Stimulated activated CD8-positive, alpha-beta memory T cell treated with anti-CD3 and anti-CD28 coated beads, Interleukin-15, amount 100 ng/mL, for 4 hours (primary cell): Measurements from ENCODE around the gene WDR7.

Experiments used
- DNase-seq, 2 donors: peaks; one replicate each; pipeline ENCODE4 v3.0.0-alpha.2; 2020; ENCODE audit warnings: low read depth in 2 of 2

Gene WDR7

GRCh38 chr18:56722518-56722917 is 71.4 kb downstream of the WDR7 start:
- no peak for DNase-seq

- DNase-seq = no peak
Observed at GRCh38 chr18:56723068-56723467, 71.9 kb downstream of the WDR7 start.

GRCh38 chr18:56723706-56724105 is 72.5 kb downstream of the WDR7 start:
- no peak for DNase-seq

- DNase-seq = no peak
Observed at GRCh38 chr18:56726906-56727305, 75.7 kb downstream of the WDR7 start.

- DNase-seq = no peak
Observed at GRCh38 chr18:56727399-56727798, 76.2 kb downstream of the WDR7 start.

- DNase-seq = no peak
Observed at GRCh38 chr18:56728741-56729140, 77.6 kb downstream of the WDR7 start.

- no peak for DNase-seq
Observed at GRCh38 chr18:56738184-56738583, 87.0 kb downstream of the WDR7 start.

GRCh38 chr18:56739731-56740130 is 88.6 kb downstream of the WDR7 start:
- no peak for DNase-seq

- no peak for DNase-seq
Observed at GRCh38 chr18:56740645-56741044, 89.5 kb downstream of the WDR7 start.

GRCh38 chr18:56741685-56742084 is 90.5 kb downstream of the WDR7 start:
- DNase-seq = no peak

GRCh38 chr18:56743115-56743514 is 92.0 kb downstream of the WDR7 start:
- no peak for DNase-seq

- no peak for DNase-seq
Observed at GRCh38 chr18:56747032-56747658, 96.0 kb downstream of the WDR7 start.

- no peak for DNase-seq
Observed at GRCh38 chr18:56747857-56748256, 96.7 kb downstream of the WDR7 start.

- no peak for DNase-seq
Observed at GRCh38 chr18:56748698-56749268, 97.6 kb downstream of the WDR7 start.

GRCh38 chr18:56756966-56757365 is 105.8 kb downstream of the WDR7 start:
- no peak for DNase-seq

GRCh38 chr18:56770097-56770496 is 118.9 kb downstream of the WDR7 start:
- no peak for DNase-seq

GRCh38 chr18:56770873-56771272 is 119.7 kb downstream of the WDR7 start:
- no peak for DNase-seq

GRCh38 chr18:56775701-56776100 is 124.5 kb downstream of the WDR7 start:
- DNase-seq = no peak

GRCh38 chr18:56787390-56787789 is 136.2 kb downstream of the WDR7 start:
- DNase-seq = no peak

GRCh38 chr18:56789004-56789888 is 138.1 kb downstream of the WDR7 start:
- no peak for DNase-seq

GRCh38 chr18:56789889-56790180 is 138.7 kb downstream of the WDR7 start:
- no peak for DNase-seq

GRCh38 chr18:56795381-56795780 is 144.2 kb downstream of the WDR7 start:
- no peak for DNase-seq

- DNase-seq = no peak
Observed at GRCh38 chr18:56799756-56800155, 148.6 kb downstream of the WDR7 start.
